ENCODE data around the gene NEK1. TPM values are rescaled to one million over a fixed set of nuclear protein-coding genes. Genes with fewer than 3 reads are reported as not detected.

Gene NEK1
- total and polyA plus RNA-seq, 4 donors = 3.6 to 32.9 (median 9.3) TPM

- H3K4me1 ChIP-seq (ENCODE audit: control insufficient read depth in 5 of 5, insufficient read depth in 5 of 5, low read length in 5 of 5) = peaks cover 0 to 4% (median 0%) of the 10 kb centered on the region in 5 donors
- DNase-seq = no peak
- no peaks in the 10 kb centered on the region for H3K9me3 ChIP-seq (ENCODE audit: control insufficient read depth in 4 of 4, insufficient read depth in 3 of 4, low read length in 3 of 4)
- peaks cover 0 to 2% (median 0%) of the 10 kb centered on the region in 3 donors for H3K27me3 ChIP-seq (ENCODE audit: control insufficient read depth in 3 of 3, insufficient read depth in 3 of 3, low read length in 2 of 3)
- no peak overlapping the region for H3K9ac ChIP-seq (ENCODE audit: insufficient read depth in 1 of 2, low read length in 2 of 2)
- TF ChIP-seq CTCF (IDR thresholded peaks at IDR 0.05; ENCODE audit: control extremely low read depth, extremely low read depth) = no peak
- H3K4me3 ChIP-seq = no peak overlapping the region
- no peaks in the 10 kb centered on the region for H3K36me3 ChIP-seq (ENCODE audit: control insufficient read depth in 4 of 4, insufficient read depth in 4 of 4, low read length in 4 of 4)
- no peak for ATAC-seq (ENCODE audit: insufficient read depth, low FRiP score)
- WGBS, 2 donors = 19 to 58% methylated on average over 6 of the region's 6 CpGs
- H3K27ac ChIP-seq (ENCODE audit: low read depth in 1 of 2, low read length in 1 of 2) = no peak overlapping the region
Observed at GRCh38 chr4:169362607-169363006, 249.8 kb downstream of the NEK1 start.

- no peak overlapping the region for H3K27ac ChIP-seq (ENCODE audit: low read depth in 1 of 2, low read length in 1 of 2)
Observed at GRCh38 chr4:169361756-169362155, 250.6 kb downstream of the NEK1 start.

GRCh38 chr4:169359961-169360360 is 252.4 kb downstream of the NEK1 start:
- H3K27me3 ChIP-seq (ENCODE audit: control insufficient read depth in 3 of 3, insufficient read depth in 3 of 3, low read length in 2 of 3) = peaks cover 0 to 2% (median 0%) of the 10 kb centered on the region in 3 donors
- no peak overlapping the region for H3K27ac ChIP-seq (ENCODE audit: low read depth in 1 of 2, low read length in 1 of 2)
- no peak overlapping the region for H3K9ac ChIP-seq (ENCODE audit: insufficient read depth in 1 of 2, low read length in 2 of 2)
- no peak overlapping the region for H3K4me3 ChIP-seq
- no peaks in the 10 kb centered on the region for H3K36me3 ChIP-seq (ENCODE audit: control insufficient read depth in 4 of 4, insufficient read depth in 4 of 4, low read length in 4 of 4)
- H3K4me1 ChIP-seq (ENCODE audit: control insufficient read depth in 5 of 5, insufficient read depth in 5 of 5, low read length in 5 of 5) = peaks cover 0 to 4% (median 0%) of the 10 kb centered on the region in 5 donors
- H3K9me3 ChIP-seq (ENCODE audit: control insufficient read depth in 4 of 4, insufficient read depth in 3 of 4, low read length in 3 of 4) = no peaks in the 10 kb centered on the region
- ATAC-seq (ENCODE audit: insufficient read depth, low FRiP score) = no peak
- DNase-seq = no peak
- WGBS, 2 donors = 89 to 90% methylated on average over 3 of the region's 3 CpGs
- no peak for TF ChIP-seq CTCF (IDR thresholded peaks at IDR 0.05; ENCODE audit: control extremely low read depth, extremely low read depth)

More at GRCh38 chr4:169361756-169362155, 250.6 kb downstream of the NEK1 start:
- ATAC-seq (ENCODE audit: insufficient read depth, low FRiP score) (no peak), DNase-seq (peak in 2 of 3 donors; percentile 44 to 49)
- Histone ChIP-seq H3K9me3 (ENCODE audit: control insufficient read depth in 4 of 4, insufficient read depth in 3 of 4, low read length in 3 of 4) (no peaks in the 10 kb centered on the region), H3K4me1 (ENCODE audit: control insufficient read depth in 5 of 5, insufficient read depth in 5 of 5, low read length in 5 of 5) (peaks cover 0 to 4% (median 0%) of the 10 kb centered on the region in 5 donors), H3K27me3 (ENCODE audit: control insufficient read depth in 3 of 3, insufficient read depth in 3 of 3, low read length in 2 of 3) (peaks cover 0 to 2% (median 0%) of the 10 kb centered on the region in 3 donors), H3K4me3 (no peak overlapping the region), H3K36me3 (ENCODE audit: control insufficient read depth in 4 of 4, insufficient read depth in 4 of 4, low read length in 4 of 4) (no peaks in the 10 kb centered on the region), H3K9ac (ENCODE audit: insufficient read depth in 1 of 2, low read length in 2 of 2) (no peak overlapping the region)
- no peak for TF ChIP-seq CTCF (IDR thresholded peaks at IDR 0.05; ENCODE audit: control extremely low read depth, extremely low read depth)
- 49 to 81% methylated on average over 3 of the region's 3 CpGs for WGBS, 2 donors

- 87 to 95% methylated on average over 3 of the region's 3 CpGs for WGBS, 2 donors
- ATAC-seq (ENCODE audit: insufficient read depth, low FRiP score) (no peak), DNase-seq (no peak)
- H3K4me3 ChIP-seq = no peak overlapping the region
- TF ChIP-seq CTCF (IDR thresholded peaks at IDR 0.05; ENCODE audit: control extremely low read depth, extremely low read depth) = no peak
- peaks cover 0 to 6% (median 0%) of the 10 kb centered on the region in 5 donors for H3K4me1 ChIP-seq (ENCODE audit: control insufficient read depth in 5 of 5, insufficient read depth in 5 of 5, low read length in 5 of 5)
- H3K9ac ChIP-seq (ENCODE audit: insufficient read depth in 1 of 2, low read length in 2 of 2) = no peak overlapping the region
- H3K9me3 ChIP-seq (ENCODE audit: control insufficient read depth in 4 of 4, insufficient read depth in 3 of 4, low read length in 3 of 4) = no peaks in the 10 kb centered on the region
- H3K36me3 ChIP-seq (ENCODE audit: control insufficient read depth in 4 of 4, insufficient read depth in 4 of 4, low read length in 4 of 4) = no peaks in the 10 kb centered on the region
- no peaks in the 10 kb centered on the region for H3K27me3 ChIP-seq (ENCODE audit: control insufficient read depth in 3 of 3, insufficient read depth in 3 of 3, low read length in 2 of 3)
- H3K27ac ChIP-seq (ENCODE audit: low read depth in 1 of 2, low read length in 1 of 2) = no peak overlapping the region
Observed at GRCh38 chr4:169352360-169352759, 260.0 kb downstream of the NEK1 start.
